HepG2 (cell line): ENCODE data around the gene PARN. TPM values are rescaled to one million over a fixed set of nuclear protein-coding genes. Genes with fewer than 3 reads are reported as not detected.
A peak's percentile ranks its signal among the peaks of the same experiment; 100 is the strongest.

Experiments
- BRCA1 ChIP-seq: sonication (generic); formaldehyde crosslinking; IDR thresholded peaks from 2 replicates; pipeline ENCODE4 v1.4.0; 2020; ENCODE audit warnings: missing genetic modification reagents
- CEBPB ChIP-seq: IDR thresholded peaks from 2 replicates; pipeline ENCODE4 v1.6.1; 2011; ENCODE audit warnings: low read depth, low read length, improper control_type of control experiment, borderline replicate concordance
- ELF4 ChIP-seq: sonication (generic); formaldehyde crosslinking; IDR thresholded peaks from 2 replicates; pipeline ENCODE4 v1.5.0; 2020; ENCODE audit warnings: missing genetic modification reagents, mild to moderate bottlenecking, moderate library complexity, borderline replicate concordance
- FOSL2 ChIP-seq: sonication (generic); formaldehyde crosslinking; IDR thresholded peaks from 2 replicates; pipeline ENCODE4 v1.4.0; 2020; ENCODE audit warnings: missing genetic modification reagents
- HHEX ChIP-seq: IDR thresholded peaks from 2 replicates; pipeline ENCODE4 v1.6.1; 2016; ENCODE audit warnings: control low read depth
- HNRNPH1 ChIP-seq: fragments of 200-400 bp; formaldehyde crosslinking; optimal IDR thresholded peaks from 2 replicates; pipeline ENCODE3; 2017; ENCODE audit warnings: mild to moderate bottlenecking, low read depth, low read length
- JUN ChIP-seq: sonication (generic); formaldehyde crosslinking; IDR thresholded peaks from 2 replicates; pipeline ENCODE4 v1.4.0; 2020; ENCODE audit warnings: mild to moderate bottlenecking, missing genetic modification reagents
- KLF16 ChIP-seq, 2 experiments: sonication (generic) in 1 of 2; formaldehyde crosslinking in 1 of 2; IDR thresholded peaks; 2 replicates each; pipeline versions ENCODE4 v1.6.1 to v1.8.0; 2016 to 2023; ENCODE audit warnings: missing genetic modification reagents in 2 of 2, missing compliant biosample characterization in 1 of 2
- MXI1 ChIP-seq: IDR thresholded peaks from 3 replicates; pipeline ENCODE4 v1.6.1; 2012; ENCODE audit warnings: low read depth, low read length, inconsistent platforms, borderline replicate concordance
- MYC ChIP-seq: sonication (generic); formaldehyde crosslinking; IDR thresholded peaks from 2 replicates; pipeline ENCODE4 v1.9.0; 2021; ENCODE audit warnings: missing genetic modification reagents, borderline replicate concordance
- NFIC ChIP-seq: IDR thresholded peaks from 2 replicates; pipeline ENCODE4 v1.6.1; 2012; ENCODE audit warnings: mild to moderate bottlenecking, low read length, inconsistent platforms
- NKX3-1 ChIP-seq: sonication (generic); formaldehyde crosslinking; IDR thresholded peaks from 2 replicates; pipeline ENCODE4 v1.5.0; 2020; ENCODE audit warnings: missing genetic modification reagents
- PAWR ChIP-seq: sonication (generic); formaldehyde crosslinking; IDR thresholded peaks from 2 replicates; pipeline ENCODE4 v1.4.0; 2020; ENCODE audit warnings: missing genetic modification reagents, mild to moderate bottlenecking, borderline replicate concordance
- PAX8 ChIP-seq: sonication (generic); formaldehyde crosslinking; IDR thresholded peaks from 2 replicates; pipeline ENCODE4 v1.8.0; 2022; ENCODE audit warnings: mild to moderate bottlenecking, missing genetic modification reagents, borderline replicate concordance
- RXRB ChIP-seq: IDR thresholded peaks from 2 replicates; pipeline ENCODE4 v1.6.1; 2016; ENCODE audit warnings: borderline replicate concordance, missing genetic modification reagents, missing compliant biosample characterization
- SMAD1 ChIP-seq: sonication (generic); formaldehyde crosslinking; IDR thresholded peaks from 2 replicates; pipeline ENCODE4 v1.4.0; 2020; ENCODE audit warnings: missing genetic modification reagents, low read depth, mild to moderate bottlenecking, borderline replicate concordance
- SMARCE1 ChIP-seq: fragments of 450-650 bp; IDR thresholded peaks from 2 replicates; pipeline ENCODE4 v1.6.1; 2017; ENCODE audit warnings: borderline replicate concordance
- SMYD3 ChIP-seq: sonication (generic); formaldehyde crosslinking; IDR thresholded peaks from 2 replicates; pipeline ENCODE4 v1.8.1; 2023; ENCODE audit warnings: mild to moderate bottlenecking, missing genetic modification reagents
- YY1 ChIP-seq: IDR thresholded peaks from 2 replicates; pipeline ENCODE4 v1.6.1; 2011; ENCODE audit warnings: low read length, low read depth, moderate library complexity, mild to moderate bottlenecking; ENCODE audit not compliant: insufficient read depth, insufficient replicate concordance
- ZBTB3 ChIP-seq: sonication (generic); formaldehyde crosslinking; IDR thresholded peaks from 2 replicates; pipeline ENCODE4 v1.4.0; 2020; ENCODE audit warnings: low read depth, mild to moderate bottlenecking, moderate library complexity, missing genetic modification reagents, borderline replicate concordance
- ZC3H4 ChIP-seq: sonication (generic); formaldehyde crosslinking; IDR thresholded peaks from 2 replicates; pipeline ENCODE4 v1.4.0; 2020; ENCODE audit warnings: missing genetic modification reagents, borderline replicate concordance
- ZNF549 ChIP-seq: sonication (generic); formaldehyde crosslinking; IDR thresholded peaks from 2 replicates; pipeline ENCODE4 v1.5.0; 2020; ENCODE audit warnings: missing genetic modification reagents
- ZNF577 ChIP-seq: sonication (generic); formaldehyde crosslinking; IDR thresholded peaks from 2 replicates; pipeline ENCODE4 v1.4.0; 2020; ENCODE audit warnings: mild to moderate bottlenecking, low read depth, missing genetic modification reagents, borderline replicate concordance
- ZNF605 ChIP-seq: sonication (generic); formaldehyde crosslinking; IDR thresholded peaks from 2 replicates; pipeline ENCODE4 v1.8.0; 2022; ENCODE audit warnings: mild to moderate bottlenecking, missing genetic modification reagents
- ZSCAN25 ChIP-seq: sonication (generic); formaldehyde crosslinking; IDR thresholded peaks from 2 replicates; pipeline ENCODE4 v1.8.0; 2022; ENCODE audit warnings: mild to moderate bottlenecking, missing genetic modification reagents
- polyA plus RNA-seq, 8 experiments: library from polyadenylated mRNA; depleted of rRNA in 3 of 8; stranded (reverse) in 7 of 8; unstranded in 1 of 8; fragments of >200 nt; fragmentation: Illumina TruSeq in 4 of 8; extraction: Trizol in 4 of 8; gene quantifications; 2 replicates each; pipeline versions ENCODE4 v1.2.1 to v1.2.3, GENCODE V29; 2011 to 2016; ENCODE audit warnings: low read depth in 4 of 8, missing spikeins in 1 of 8, mixed read lengths in 1 of 8; ENCODE audit not compliant: insufficient read depth in 1 of 8
- total RNA-seq, 5 experiments: library from RNA; depleted of rRNA; stranded (reverse); fragments of >200 nt; fragmentation: Illumina TruSeq; extraction: Trizol; gene quantifications; 2 replicates each; pipeline ENCODE4 v1.2.3, GENCODE V29; 2016; ENCODE audit warnings: low read depth in 1 of 5
- TF ChIP-seq, protein P1 (sequence below): sonication (generic); formaldehyde crosslinking; IDR thresholded peaks from 2 replicates; pipeline ENCODE4 v1.4.0; 2020; ENCODE audit warnings: low read depth, mild to moderate bottlenecking, missing genetic modification reagents
- TF ChIP-seq, protein P2 (sequence below): sonication (generic); formaldehyde crosslinking; IDR thresholded peaks from 2 replicates; pipeline ENCODE4 v1.8.1; 2023; ENCODE audit warnings: mild to moderate bottlenecking, moderate library complexity, missing genetic modification reagents
- TF ChIP-seq, protein P3 (sequence below), 2 experiments: fragments of 450-650 bp in 1 of 2; sonication (generic) in 1 of 2; formaldehyde crosslinking; IDR thresholded peaks; 2 replicates each; pipeline versions ENCODE4 v1.5.0 to v1.8.0; 2020 to 2022; ENCODE audit warnings: mild to moderate bottlenecking in 1 of 2, missing genetic modification reagents in 1 of 2

Gene PARN
- total and polyA plus RNA-seq, 2 of the 13 experiments (the other 11 are each of a cell fraction or from before 2014, with no cell fraction given) = 13.3 to 47.6 TPM

DNA sequence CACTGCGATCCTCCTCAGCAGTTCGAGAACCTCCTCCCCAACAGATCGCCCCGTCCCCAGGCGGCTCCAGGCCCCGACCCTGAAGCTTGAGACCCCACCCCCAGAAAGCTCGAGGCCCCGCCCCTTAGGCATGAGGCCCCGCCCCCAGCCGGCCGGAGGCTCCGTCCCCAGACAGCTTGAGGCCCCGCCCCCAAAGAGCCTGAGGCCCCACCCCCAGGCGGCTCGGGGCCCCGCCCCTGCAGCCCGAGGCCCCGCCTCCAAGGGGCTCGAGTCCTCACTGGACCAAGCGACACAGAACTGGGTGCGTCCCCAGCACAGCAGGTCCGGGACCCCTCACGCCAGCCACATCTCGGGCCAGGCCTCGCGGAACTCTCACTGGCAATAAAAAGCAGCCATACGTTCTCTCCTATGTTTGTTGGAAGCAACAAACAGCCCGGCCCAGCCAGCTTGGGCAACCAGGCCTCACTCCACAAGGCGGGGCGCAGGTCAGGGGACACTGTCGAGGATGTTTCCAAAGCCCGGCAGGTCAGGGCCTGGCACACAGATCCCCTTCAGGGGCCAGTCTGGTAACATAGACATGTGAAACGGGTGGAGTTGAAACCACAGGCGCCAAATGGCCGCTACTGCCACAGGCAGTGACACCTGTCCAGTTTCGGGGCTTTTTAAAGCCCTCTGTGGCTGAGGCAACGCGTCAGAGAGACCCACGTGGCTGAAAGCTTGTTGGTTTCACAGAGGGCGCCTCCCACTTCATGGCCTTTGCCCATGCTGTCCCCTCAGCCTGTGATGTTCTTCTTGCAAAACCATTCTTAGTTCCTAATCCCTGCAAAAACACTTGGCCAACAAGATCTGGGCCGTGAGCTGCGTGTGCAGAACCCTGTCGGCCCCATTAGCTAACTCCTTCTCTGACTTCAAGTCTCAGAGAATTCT is 224.2 kb downstream of the PARN start (continued):
- TF ChIP-seq ZNF549 (CRISPR knock-in tag) (no peak), JUN (CRISPR knock-in tag) (no peak), NFIC (no peak), MYC (CRISPR knock-in tag) (peak; percentile 97), BRCA1 (CRISPR knock-in tag) (peak; percentile 85; the same call in 1 of the 2 replicates), NKX3-1 (peak; percentile 89), KLF16 (CRISPR knock-in tag; IDR thresholded peaks at IDR 0.05) (peak in 1 of 2 experiments; percentile 82; a peak in 2 of 4 replicates), MXI1 (peak; percentile 82; the same call in 2 of the 3 replicates), RXRB (CRISPR knock-in tag) (peak; percentile 50), SMAD1 (CRISPR knock-in tag) (peak; percentile 43; the same call in 1 of the 2 replicates), ZBTB3 (no peak), SMYD3 (peak; percentile 85), ZNF605 (CRISPR knock-in tag) (peak; percentile 89), HHEX (no peak), PAWR (CRISPR knock-in tag) (no peak), FOSL2 (peak; percentile 20), YY1 (peak; percentile 27), PAX8 (CRISPR knock-in tag) (0 out of 2 replicates have a peak, but pooled peaks have one; percentile 17), ZNF577 (no peak), HNRNPH1 (no peak), ELF4 (no peak), ZC3H4 (peak; percentile 90), CEBPB (peak; percentile 55; the same call in 1 of the 2 replicates), ZSCAN25 (CRISPR knock-in tag) (peak; percentile 72; the same call in 1 of the 2 replicates), SMARCE1 (no peak)
- TF ChIP-seq, protein P1, sequence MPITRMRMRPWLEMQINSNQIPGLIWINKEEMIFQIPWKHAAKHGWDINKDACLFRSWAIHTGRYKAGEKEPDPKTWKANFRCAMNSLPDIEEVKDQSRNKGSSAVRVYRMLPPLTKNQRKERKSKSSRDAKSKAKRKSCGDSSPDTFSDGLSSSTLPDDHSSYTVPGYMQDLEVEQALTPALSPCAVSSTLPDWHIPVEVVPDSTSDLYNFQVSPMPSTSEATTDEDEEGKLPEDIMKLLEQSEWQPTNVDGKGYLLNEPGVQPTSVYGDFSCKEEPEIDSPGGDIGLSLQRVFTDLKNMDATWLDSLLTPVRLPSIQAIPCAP = 0 out of 2 replicates have a peak, but pooled peaks have one; percentile 83
- TF ChIP-seq, protein P2, sequence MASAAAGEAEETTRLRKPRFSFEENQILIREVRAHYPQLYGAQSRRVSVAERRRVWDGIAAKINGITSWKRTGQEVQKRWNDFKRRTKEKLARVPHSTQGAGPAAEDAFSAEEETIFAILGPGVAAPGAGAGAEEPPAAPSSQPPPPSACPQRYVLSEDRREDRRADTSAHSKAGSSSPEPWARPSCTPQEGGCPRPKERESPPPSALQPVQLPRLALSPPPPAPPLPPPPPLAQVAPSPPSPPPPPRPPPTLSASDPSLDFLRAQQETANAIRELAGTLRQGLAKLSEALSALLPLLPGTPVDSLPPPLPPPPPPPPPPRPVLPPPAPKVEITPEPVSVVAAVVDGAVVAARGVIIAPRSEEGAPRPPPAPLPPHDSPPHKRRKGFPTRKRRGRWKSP (CRISPR knock-in tag) = peak; percentile 92
- TF ChIP-seq, protein P3, sequence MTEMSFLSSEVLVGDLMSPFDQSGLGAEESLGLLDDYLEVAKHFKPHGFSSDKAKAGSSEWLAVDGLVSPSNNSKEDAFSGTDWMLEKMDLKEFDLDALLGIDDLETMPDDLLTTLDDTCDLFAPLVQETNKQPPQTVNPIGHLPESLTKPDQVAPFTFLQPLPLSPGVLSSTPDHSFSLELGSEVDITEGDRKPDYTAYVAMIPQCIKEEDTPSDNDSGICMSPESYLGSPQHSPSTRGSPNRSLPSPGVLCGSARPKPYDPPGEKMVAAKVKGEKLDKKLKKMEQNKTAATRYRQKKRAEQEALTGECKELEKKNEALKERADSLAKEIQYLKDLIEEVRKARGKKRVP (CRISPR knock-in tag; IDR thresholded peaks at IDR 0.05) = peak in 1 of 2 experiments; percentile 69; a peak in 2 of 4 replicates
